Osteoblast (primary cell): Measurements from ENCODE around the gene NOSTRIN. TPM values are rescaled to one million over a fixed set of nuclear protein-coding genes. Genes with fewer than 3 reads are reported as not detected.

Experiments used
- DNase-seq: peaks from one replicate; pipeline ENCODE4 v3.0.0; 2011; ENCODE audit warnings: low spot score, mixed read lengths; ENCODE audit not compliant: insufficient read length; ENCODE audit errors: missing footprints
- H2AFZ ChIP-seq: 2 replicates; pipeline ENCODE4 v1.6.0; 2011; ENCODE audit warnings: mild to moderate bottlenecking, low read length
- H3K27ac ChIP-seq: 2 replicates; pipeline ENCODE4 v1.5.1; 2011; ENCODE audit warnings: mild to moderate bottlenecking, low read depth, low read length, moderate library complexity
- H3K27me3 ChIP-seq: 2 replicates; pipeline ENCODE4 v1.6.0; 2012; ENCODE audit warnings: mild to moderate bottlenecking, control low read depth, inconsistent platforms, low read length, moderate library complexity; ENCODE audit not compliant: insufficient read depth
- H3K36me3 ChIP-seq: 2 replicates; pipeline ENCODE4 v1.5.1; 2011; ENCODE audit warnings: mild to moderate bottlenecking, low read length, control low read depth, moderate library complexity; ENCODE audit not compliant: insufficient read depth
- H3K4me1 ChIP-seq: 2 replicates; pipeline ENCODE4 v1.5.1; 2011; ENCODE audit warnings: mild to moderate bottlenecking, low read length, control low read depth, moderate library complexity; ENCODE audit not compliant: insufficient read depth
- H3K4me2 ChIP-seq: 2 replicates; pipeline ENCODE4 v1.6.0; 2011; ENCODE audit warnings: mild to moderate bottlenecking, low read length; ENCODE audit not compliant: insufficient read depth
- H3K4me3 ChIP-seq: fragments of 200-600 bp; sonication (generic); 3 replicates; pipeline ENCODE4 v1.5.1; 2012; ENCODE audit warnings: mild to moderate bottlenecking, low read length, inconsistent platforms; ENCODE audit not compliant: insufficient read depth
- H3K79me2 ChIP-seq: 2 replicates; pipeline ENCODE4 v1.6.0; 2012; ENCODE audit warnings: mild to moderate bottlenecking, low read length, control low read depth, inconsistent platforms; ENCODE audit not compliant: insufficient read depth
- H3K9me3 ChIP-seq: 2 replicates; pipeline ENCODE4 v1.5.1; 2011; ENCODE audit warnings: low read depth, low read length, control low read depth
- H4K20me1 ChIP-seq: 2 replicates; pipeline ENCODE4 v1.6.0; 2012; ENCODE audit warnings: mild to moderate bottlenecking, low read length, control low read depth; ENCODE audit not compliant: insufficient read depth
- CTCF ChIP-seq: IDR thresholded peaks from 2 replicates; pipeline ENCODE4 v1.5.1; 2011; ENCODE audit warnings: mild to moderate bottlenecking, low read depth, low read length, moderate library complexity; ENCODE audit errors: extremely low read depth
- total RNA-seq: library from RNA; depleted of rRNA; stranded (reverse); fragments of >200 nt; gene quantifications from 2 replicates; pipeline ENCODE4 v1.2.3, GENCODE V29; 2012

Gene NOSTRIN
- total RNA-seq, 1 donor, result 1.4 TPM

GRCh38 chr2:168830958-168831357 is 28.5 kb downstream of the NOSTRIN start:
- Histone ChIP-seq H3K27ac (no peak overlapping the region), H3K4me1 (no peaks in the 10 kb centered on the region), H2AFZ (no peak overlapping the region), H3K27me3 (no peaks in the 10 kb centered on the region), H3K9me3 (no peaks in the 10 kb centered on the region), H4K20me1 (no peaks in the 10 kb centered on the region), H3K4me2 (no peak overlapping the region), H3K4me3 (no peak overlapping the region), H3K79me2 (no peaks in the 10 kb centered on the region), H3K36me3 (no peaks in the 10 kb centered on the region)
- no peak for TF ChIP-seq CTCF
- no peak for DNase-seq

- no peak for DNase-seq
- Histone ChIP-seq H3K4me2 (no peak overlapping the region), H3K4me1 (no peaks in the 10 kb centered on the region), H2AFZ (no peak overlapping the region), H3K36me3 (no peaks in the 10 kb centered on the region), H3K79me2 (no peaks in the 10 kb centered on the region), H3K4me3 (no peak overlapping the region), H4K20me1 (no peaks in the 10 kb centered on the region), H3K27me3 (no peaks in the 10 kb centered on the region), H3K27ac (no peak overlapping the region), H3K9me3 (no peaks in the 10 kb centered on the region)
- TF ChIP-seq CTCF, result no peak
Observed at GRCh38 chr2:168831662-168832061, 29.2 kb downstream of the NOSTRIN start.

- Histone ChIP-seq H3K4me2 (no peak overlapping the region), H3K36me3 (no peaks in the 10 kb centered on the region), H3K4me3 (no peak overlapping the region), H3K79me2 (no peaks in the 10 kb centered on the region), H3K27ac (no peak overlapping the region), H3K4me1 (no peaks in the 10 kb centered on the region), H3K9me3 (no peaks in the 10 kb centered on the region), H4K20me1 (no peaks in the 10 kb centered on the region), H2AFZ (no peak overlapping the region), H3K27me3 (no peaks in the 10 kb centered on the region)
- DNase-seq, result no peak
- no peak for TF ChIP-seq CTCF
Observed at GRCh38 chr2:168835969-168836368, 33.5 kb downstream of the NOSTRIN start.

GRCh38 chr2:168841445-168841844 is 39.0 kb downstream of the NOSTRIN start:
- TF ChIP-seq CTCF, result no peak
- Histone ChIP-seq H3K4me3 (no peak overlapping the region), H3K79me2 (no peaks in the 10 kb centered on the region), H3K4me1 (no peaks in the 10 kb centered on the region), H4K20me1 (no peaks in the 10 kb centered on the region), H3K36me3 (no peaks in the 10 kb centered on the region), H3K27ac (no peak overlapping the region), H3K4me2 (no peak overlapping the region), H3K9me3 (no peaks in the 10 kb centered on the region), H3K27me3 (no peaks in the 10 kb centered on the region), H2AFZ (no peak overlapping the region)
- no peak for DNase-seq
